ENCODE measurements around the gene LYPD1.

LYPD1 gene

DNA sequence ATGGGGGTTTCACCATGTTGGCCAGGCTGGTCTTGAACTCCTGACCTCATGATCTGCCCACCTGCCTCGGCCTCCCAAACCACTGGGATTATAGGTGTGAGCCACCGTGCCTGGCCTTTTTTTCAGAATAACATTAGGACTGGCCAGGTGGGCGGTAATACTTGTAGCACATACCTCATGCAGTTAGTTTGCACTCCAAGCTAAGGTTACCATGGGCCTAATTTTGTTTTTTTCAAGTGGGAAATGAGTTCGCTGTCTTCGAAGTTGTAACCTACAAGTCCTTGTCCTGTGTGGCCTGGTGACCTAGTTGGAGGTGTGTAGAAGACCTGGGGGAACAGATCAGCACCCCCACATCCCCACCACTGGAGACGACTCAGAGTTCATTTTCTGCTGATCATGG, 74.8 kb downstream of the LYPD1 start:
- no peak for DNase-seq (ENCODE audit: low read depth)
